Muscle layer of colon (tissue), 2 donors: ENCODE measurements around the gene ZNF433.
"Not testable (repeated sequence)": the region's sequence is repeated elsewhere in the genome, so short reads cannot be mapped to it uniquely, and the experiment has no call there.

Experiments used
- H3K27ac ChIP-seq: one replicate; pipeline ENCODE4 v1.7.0; 2013; ENCODE audit warnings: low read depth, mild to moderate bottlenecking, low read length, moderate library complexity
- H3K27me3 ChIP-seq, 2 donors: one replicate each; pipeline ENCODE4 v1.7.0; 2013; ENCODE audit warnings: low read length in 2 of 2, mild to moderate bottlenecking in 2 of 2; ENCODE audit not compliant: insufficient read depth in 2 of 2, control insufficient read depth in 1 of 2
- H3K36me3 ChIP-seq: one replicate; pipeline ENCODE4 v1.7.0; 2013; ENCODE audit warnings: mild to moderate bottlenecking, low read length; ENCODE audit not compliant: insufficient read depth
- H3K4me1 ChIP-seq: one replicate; pipeline ENCODE4 v1.7.0; 2013; ENCODE audit warnings: mild to moderate bottlenecking, low read length; ENCODE audit not compliant: insufficient read depth
- H3K4me3 ChIP-seq, 2 donors: one replicate each; pipeline ENCODE4 v1.7.0; 2013; ENCODE audit warnings: low read length in 2 of 2, low read depth in 1 of 2, mild to moderate bottlenecking in 1 of 2, moderate library complexity in 1 of 2
- H3K9ac ChIP-seq: one replicate; pipeline ENCODE4 v1.7.0; 2013; ENCODE audit warnings: low read length
- H3K9me3 ChIP-seq: one replicate; pipeline ENCODE4 v1.7.0; 2013; ENCODE audit warnings: mild to moderate bottlenecking, low read length
- donor health status: abdominal sarcoma.
- donor health status: Adenocarcinoma of cecum.

The ZNF433 gene

DNA sequence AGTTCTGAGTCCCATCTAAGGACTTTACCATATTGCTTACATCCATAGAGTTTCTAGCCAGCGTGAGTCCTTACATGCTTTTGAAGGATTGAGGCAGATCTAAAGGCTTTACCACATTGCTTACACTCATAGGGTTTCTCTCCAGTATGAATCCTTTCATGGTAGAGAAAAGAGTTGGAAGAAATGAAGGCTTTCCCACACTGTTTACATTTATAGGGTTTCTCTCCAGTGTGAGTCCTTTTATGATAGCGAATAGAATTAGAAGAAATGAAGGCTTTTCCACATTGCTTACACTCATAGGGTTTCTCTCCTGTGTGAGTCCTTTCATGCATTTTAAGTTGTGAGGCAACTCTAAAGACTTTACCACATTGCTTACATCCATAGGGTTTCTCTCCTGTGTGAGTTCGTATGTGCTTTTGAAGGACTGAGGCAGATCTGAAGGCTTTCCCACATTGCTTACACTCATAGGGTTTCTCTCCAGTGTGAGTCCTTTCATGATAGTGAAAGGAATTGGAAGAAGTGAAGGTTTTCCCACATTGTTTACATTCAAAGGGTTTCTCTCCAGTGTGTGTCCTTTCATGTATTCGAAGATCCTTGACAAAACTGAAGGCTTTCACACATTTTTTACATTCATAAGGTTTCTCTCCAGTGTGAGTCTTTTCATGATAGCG lies 8.4 kb upstream of the ZNF433 start:
- Histone ChIP-seq H3K9ac (no peak overlapping the region), H3K9me3 (peaks cover 9% of the 10 kb centered on the region), H3K4me1 (no peaks in the 10 kb centered on the region), H3K36me3 (no peaks in the 10 kb centered on the region), H3K4me3 (no peak overlapping the region), H3K27ac (no peak overlapping the region), H3K27me3 (no peaks in the 10 kb centered on the region)

DNA sequence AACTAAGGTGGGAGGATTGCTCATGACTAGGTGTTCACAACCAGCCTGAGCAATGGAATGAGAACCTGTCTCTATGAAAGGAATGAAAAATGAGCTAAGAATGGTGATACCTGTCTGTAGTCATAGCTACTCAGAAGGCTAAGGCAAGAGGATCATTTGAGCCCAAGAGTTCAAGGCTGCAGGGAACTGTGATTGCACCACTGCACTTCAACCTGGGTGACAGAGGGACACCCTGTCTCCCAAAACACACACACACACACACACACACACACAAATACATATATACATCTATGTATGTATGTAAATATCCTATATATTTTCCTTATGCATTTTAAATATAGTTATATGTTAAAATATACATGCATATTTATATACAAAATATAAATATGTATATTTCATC lies 7.4 kb upstream of the ZNF433 start:
- Histone ChIP-seq H3K27ac (no peak overlapping the region), H3K27me3 (no peaks in the 10 kb centered on the region), H3K36me3 (no peaks in the 10 kb centered on the region), H3K9me3 (peaks cover 9% of the 10 kb centered on the region), H3K4me1 (no peaks in the 10 kb centered on the region), H3K4me3 (no peak overlapping the region), H3K9ac (no peak overlapping the region)

DNA sequence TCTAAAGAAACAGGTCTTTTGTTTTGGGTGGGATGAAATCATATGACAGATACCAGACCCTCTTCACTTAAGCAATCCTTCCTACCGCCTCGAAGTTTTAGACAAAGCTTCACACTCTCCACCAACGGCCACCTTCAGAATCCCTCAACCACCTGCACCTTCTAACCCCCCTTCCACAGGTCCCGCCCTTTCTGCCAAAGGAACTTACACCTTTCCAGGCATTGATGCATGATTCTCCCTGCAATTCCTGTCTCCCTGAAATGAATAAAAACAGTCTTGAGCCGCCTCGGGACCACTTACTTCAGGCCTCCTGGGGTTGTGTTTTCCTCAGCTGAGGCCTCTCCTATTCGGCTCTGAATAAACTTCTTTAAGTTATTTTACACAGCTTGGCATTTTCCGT lies 859 bp downstream of the ZNF433 start:
- Histone ChIP-seq H3K4me3 (peak overlapping the region in 1 of 2 donors; percentile 91), H3K27me3 (no peaks in the 10 kb centered on the region), H3K9me3 (no peaks in the 10 kb centered on the region), H3K27ac (no peak overlapping the region), H3K4me1 (peaks cover 10% of the 10 kb centered on the region), H3K9ac (peak overlapping the region; percentile 57), H3K36me3 (no peaks in the 10 kb centered on the region)

DNA sequence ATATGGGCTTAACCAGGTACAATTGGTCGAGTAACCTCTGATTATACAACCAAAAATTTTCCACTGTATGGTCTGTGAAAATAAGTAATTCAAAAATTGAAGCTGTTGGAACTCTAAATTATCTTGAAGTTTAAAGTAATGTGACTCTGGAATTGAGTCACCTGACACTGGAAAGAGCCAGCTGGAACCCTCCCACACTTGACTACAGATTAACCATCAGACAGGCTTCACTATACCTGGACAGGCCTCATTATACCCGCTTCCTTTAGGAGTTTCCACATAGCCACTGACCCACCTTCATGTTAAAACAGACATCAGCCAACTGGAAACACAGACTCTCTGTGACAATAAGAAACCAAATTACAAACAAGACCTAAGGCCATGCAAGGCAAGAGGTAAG lies 1.3 kb downstream of the ZNF433 start:
- Histone ChIP-seq H3K36me3 (no peaks in the 10 kb centered on the region), H3K9me3 (no peaks in the 10 kb centered on the region), H3K4me3 (peak overlapping the region in 1 of 2 donors; percentile 91), H3K27me3 (no peaks in the 10 kb centered on the region), H3K9ac (no peak overlapping the region), H3K4me1 (peaks cover 10% of the 10 kb centered on the region), H3K27ac (no peak overlapping the region)

DNA sequence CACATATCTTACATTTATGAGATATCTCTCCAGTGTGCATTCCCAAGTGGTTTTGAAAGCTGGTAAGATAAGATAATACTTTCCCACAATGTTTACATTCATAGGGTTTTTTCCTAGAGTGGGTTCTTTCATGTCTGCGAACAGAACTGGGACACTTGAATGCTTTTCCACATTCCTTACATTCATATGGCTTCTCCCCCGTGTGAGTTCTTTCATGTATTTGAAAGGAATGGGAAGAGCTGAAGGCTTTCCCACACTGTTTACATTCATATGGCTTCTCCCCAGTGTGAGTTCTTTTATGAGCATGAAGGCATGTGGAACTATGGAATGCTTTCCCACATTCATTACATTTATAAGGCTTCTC lies 19.7 kb downstream of the ZNF433 start:
- no peak overlapping the region for H3K27ac ChIP-seq
- peaks cover 26% of the 10 kb centered on the region for H3K36me3 ChIP-seq
- H3K27me3 ChIP-seq = no peaks in the 10 kb centered on the region
- H3K4me1 ChIP-seq = no peaks in the 10 kb centered on the region
- no peak overlapping the region for H3K4me3 ChIP-seq
- peaks cover 39% of the 10 kb centered on the region for H3K9me3 ChIP-seq
- no peak overlapping the region for H3K9ac ChIP-seq

DNA sequence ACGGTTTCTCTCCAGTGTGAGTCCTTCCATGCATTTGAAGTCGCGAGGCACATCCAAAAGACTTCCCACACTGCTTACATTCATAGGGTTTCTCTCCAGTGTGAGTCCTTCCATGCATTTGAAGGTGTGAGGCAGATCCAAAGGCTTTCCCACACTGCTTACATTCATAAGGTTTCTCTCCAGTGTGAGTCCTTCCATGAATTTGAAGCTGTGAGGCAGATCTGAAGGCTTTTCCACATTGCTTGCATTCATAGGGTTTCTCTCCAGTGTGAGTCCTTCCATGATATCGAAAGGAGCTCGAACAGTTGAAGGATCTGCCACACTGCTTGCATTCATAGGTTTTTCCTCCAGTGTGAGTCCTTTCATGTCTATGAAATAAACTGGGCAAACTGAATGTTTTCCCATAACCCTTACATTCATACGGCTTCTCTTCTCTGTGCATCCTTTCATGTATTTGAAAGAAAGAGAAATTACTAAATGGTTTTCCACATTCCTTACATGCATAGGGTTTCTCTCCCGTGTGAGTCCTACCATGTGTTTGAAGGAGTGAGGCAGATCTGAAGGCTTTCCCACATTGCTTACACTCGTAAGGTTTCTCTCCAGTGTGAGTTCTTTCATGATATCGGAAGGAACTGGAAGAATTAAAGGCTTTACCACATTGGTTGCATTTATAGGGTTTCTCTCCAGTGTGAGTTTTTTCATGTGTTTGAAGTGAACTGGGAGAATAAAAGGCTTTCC lies 20.3 kb downstream of the ZNF433 start:
- H3K27ac ChIP-seq = no peak overlapping the region

DNA sequence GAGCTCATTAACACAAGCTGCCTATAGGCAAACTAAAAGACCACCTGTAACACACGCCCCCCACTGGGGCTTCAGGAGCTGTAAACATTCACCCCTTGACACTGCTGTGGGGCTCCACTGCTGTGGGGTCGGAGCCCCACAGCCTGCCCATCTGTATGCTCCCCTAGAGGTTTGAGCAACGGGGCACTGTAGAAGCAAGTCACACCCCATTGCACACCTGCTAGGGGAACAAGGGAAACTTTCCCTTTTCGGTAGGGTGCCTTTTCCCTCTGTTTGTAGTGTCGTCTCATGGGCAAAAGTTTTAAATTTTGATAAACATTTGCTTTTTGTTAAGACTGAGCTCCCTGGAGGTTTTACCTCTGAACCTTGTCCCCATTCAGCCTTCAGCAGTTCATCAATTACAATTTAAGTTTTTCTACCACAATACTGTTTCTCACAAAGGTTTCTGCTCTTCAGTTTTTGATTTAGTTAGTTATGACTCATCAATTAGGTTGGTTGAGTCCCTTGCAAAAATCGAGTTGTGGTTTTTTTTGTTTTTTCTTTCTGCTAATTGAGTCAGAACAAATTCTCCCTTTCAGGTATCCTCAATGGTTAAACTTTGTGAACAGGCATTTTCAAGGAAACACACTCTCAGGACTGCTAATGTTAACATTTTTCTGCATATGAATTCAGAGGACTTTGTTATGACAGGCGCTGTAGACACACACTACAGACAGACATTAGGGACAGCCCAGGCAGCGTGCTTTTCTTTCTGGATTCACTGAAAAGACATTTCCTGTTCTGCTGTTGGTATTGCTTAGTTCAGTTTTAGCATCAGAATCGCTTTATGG lies 35.1 kb downstream of the ZNF433 start:
- Histone ChIP-seq H3K27me3 (no peaks in the 10 kb centered on the region), H3K4me1 (no peaks in the 10 kb centered on the region), H3K4me3 (no peak overlapping the region), H3K27ac (no peak overlapping the region), H3K9me3 (no peaks in the 10 kb centered on the region), H3K36me3 (no peaks in the 10 kb centered on the region), H3K9ac (no peak overlapping the region)

More for the DNA sequence above, 20.3 kb downstream of the ZNF433 start:
- Histone ChIP-seq H3K36me3 (peaks cover 26% of the 10 kb centered on the region), H3K27me3 (no peaks in the 10 kb centered on the region), H3K9ac (no peak overlapping the region), H3K4me3 (no peak overlapping the region), H3K9me3 (peaks cover 39% of the 10 kb centered on the region), H3K4me1 (no peaks in the 10 kb centered on the region)

DNA sequence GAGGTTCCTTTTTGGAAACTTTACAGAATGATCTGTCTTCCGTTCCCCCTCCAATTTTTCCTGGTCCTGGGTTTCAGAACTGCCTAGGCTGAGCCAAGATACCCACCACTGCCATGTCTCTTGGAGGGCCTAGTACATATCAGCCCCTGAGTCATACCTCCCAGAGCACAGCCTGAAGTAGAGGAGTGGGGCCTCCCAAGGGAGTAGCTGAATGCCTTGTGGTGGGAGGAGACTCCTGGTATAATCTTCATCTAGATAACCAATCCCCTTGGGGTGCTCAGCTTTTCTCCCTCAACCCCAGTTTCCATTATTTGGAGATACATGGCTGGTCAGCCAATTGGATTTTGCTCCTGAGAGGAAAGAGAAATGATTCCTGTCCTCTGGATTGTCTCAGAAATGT lies 40.3 kb downstream of the ZNF433 start:
- no peak overlapping the region for H3K27ac ChIP-seq
- H3K36me3 ChIP-seq = no peaks in the 10 kb centered on the region
- H3K27me3 ChIP-seq = no peaks in the 10 kb centered on the region
- H3K9ac ChIP-seq = no peak overlapping the region
- no peak overlapping the region for H3K4me3 ChIP-seq
- peaks cover 5% of the 10 kb centered on the region for H3K4me1 ChIP-seq
- no peaks in the 10 kb centered on the region for H3K9me3 ChIP-seq

DNA sequence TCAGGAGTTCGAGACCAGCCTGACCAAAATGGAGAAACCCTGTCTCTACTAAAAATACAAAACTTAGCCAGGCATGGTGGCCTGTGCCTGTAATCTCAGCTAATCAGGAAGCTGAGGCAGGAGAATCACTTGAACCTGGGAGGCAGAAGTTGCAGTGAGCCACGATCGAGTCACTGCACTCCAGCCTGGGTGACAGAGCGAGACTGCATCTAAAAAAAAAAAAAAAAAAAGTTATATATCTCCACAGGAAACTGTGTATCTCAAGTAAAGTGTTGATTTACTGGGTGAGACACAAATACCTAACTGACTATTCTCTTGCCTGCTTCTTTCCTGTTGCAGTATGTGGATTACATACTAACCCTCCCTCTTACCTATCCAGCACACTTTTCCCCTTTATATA lies 43.6 kb downstream of the ZNF433 start:
- H3K9me3 ChIP-seq, H3K36me3 ChIP-seq, H3K27ac ChIP-seq, H3K9ac ChIP-seq, H3K27me3 ChIP-seq, H3K4me3 ChIP-seq, H3K4me1 ChIP-seq: not testable (repeated sequence)

DNA sequence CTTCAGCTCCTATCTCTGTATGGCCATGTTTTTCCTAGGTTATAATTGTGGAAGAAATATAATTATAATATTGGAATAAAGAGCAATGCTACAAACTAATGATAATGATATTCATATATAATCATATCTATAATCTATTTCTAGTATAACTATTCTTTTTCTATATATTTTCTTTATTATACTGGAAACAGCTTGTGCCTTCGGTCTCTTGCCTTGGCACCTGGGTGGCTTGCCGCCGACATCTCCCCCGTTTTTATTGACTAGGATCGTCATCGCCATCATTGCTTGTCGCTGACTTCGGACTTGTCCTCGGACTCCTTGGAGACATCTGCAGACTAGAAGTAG lies 46.4 kb downstream of the ZNF433 start:
- Histone ChIP-seq H3K4me3 (peak overlapping the region in 1 of 2 donors; percentile 91), H3K27ac (peak overlapping the region; percentile 87)

DNA sequence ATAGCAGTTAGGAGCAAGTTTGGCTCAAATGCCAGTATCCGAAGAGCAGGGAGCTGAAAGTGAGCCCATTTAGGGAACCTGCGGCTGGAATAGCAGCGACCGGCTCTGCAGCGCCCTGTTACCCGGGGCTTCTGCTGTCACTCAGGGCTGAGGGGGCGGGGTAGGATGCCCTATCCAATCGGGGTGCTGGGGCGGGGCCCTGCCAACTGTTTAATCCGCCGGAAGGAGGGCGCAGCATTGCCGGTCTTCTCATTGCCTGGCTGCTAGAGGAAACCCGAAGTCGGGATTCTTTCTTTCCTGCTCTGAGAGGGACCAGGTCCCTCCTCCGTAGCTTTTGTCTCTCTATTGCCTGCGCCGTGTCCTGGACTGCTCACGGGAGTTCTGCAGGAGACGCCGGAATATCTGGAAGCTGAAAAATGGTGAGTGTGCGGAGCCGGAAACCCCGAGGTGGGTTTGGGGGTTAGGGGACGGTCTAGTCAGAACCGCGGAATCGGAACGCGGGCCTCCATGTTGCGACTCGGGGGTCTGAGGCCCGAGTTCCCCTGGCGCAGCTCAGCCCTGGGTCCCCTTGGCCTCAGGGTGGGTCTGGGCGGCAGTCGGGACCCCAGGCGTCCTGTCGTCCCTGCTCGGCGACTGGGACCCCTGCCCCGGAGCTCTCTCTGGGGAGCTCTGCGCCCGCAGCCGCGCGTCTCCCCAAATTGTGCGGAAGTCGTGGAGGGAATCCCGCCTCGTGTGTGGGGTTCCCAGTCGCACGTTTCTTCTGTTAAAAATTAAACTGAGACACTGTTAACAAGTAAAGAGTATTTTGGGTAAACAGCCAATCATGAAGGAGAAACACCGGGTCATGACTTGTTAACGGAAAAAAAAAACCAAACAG lies 47.8 kb downstream of the ZNF433 start:
- H3K9me3 ChIP-seq = no peaks in the 10 kb centered on the region
- peak overlapping the region; percentile 88 for H3K9ac ChIP-seq
- H3K4me3 ChIP-seq = peak overlapping the region; percentile 58 to 91
- peak overlapping the region; percentile 87 for H3K27ac ChIP-seq
- H3K27me3 ChIP-seq = no peaks in the 10 kb centered on the region
- H3K4me1 ChIP-seq = peaks cover 5% of the 10 kb centered on the region
- H3K36me3 ChIP-seq = no peaks in the 10 kb centered on the region

More for the DNA sequence above, 46.4 kb downstream of the ZNF433 start:
- no peak overlapping the region for H3K9ac ChIP-seq
- H3K4me1 ChIP-seq = peaks cover 5% of the 10 kb centered on the region
- no peaks in the 10 kb centered on the region for H3K36me3 ChIP-seq
- H3K9me3 ChIP-seq = no peaks in the 10 kb centered on the region
- no peaks in the 10 kb centered on the region for H3K27me3 ChIP-seq
